HG03460 (cell line): ENCODE data around the gene RASGRP2.

Experiments used
- ATAC-seq: cut with Tn5 transposase; IDR thresholded peaks from one replicate; pipeline ENCODE4 v1.9.1; 2021; ENCODE audit not compliant: unreplicated experiment

Gene RASGRP2

GRCh38 chr11:64757549-64758329 lies 13.8 kb upstream of the RASGRP2 start:
- ATAC-seq: no peak

GRCh38 chr11:64755681-64756361 lies 11.9 kb upstream of the RASGRP2 start:
- no peak for ATAC-seq

GRCh38 chr11:64754919-64755662 lies 11.1 kb upstream of the RASGRP2 start:
- no peak for ATAC-seq

GRCh38 chr11:64754124-64754918 lies 10.4 kb upstream of the RASGRP2 start:
- no peak for ATAC-seq

- no peak for ATAC-seq
These were observed 9.6 kb upstream of the RASGRP2 start for GRCh38 chr11:64753380-64754123.

GRCh38 chr11:64753019-64753379 lies 9.1 kb upstream of the RASGRP2 start:
- no peak for ATAC-seq

- no peak for ATAC-seq
These were observed 8.4 kb upstream of the RASGRP2 start for GRCh38 chr11:64752175-64752970.

- no peak for ATAC-seq
These were observed 7.6 kb upstream of the RASGRP2 start for GRCh38 chr11:64751580-64751979.

- ATAC-seq: no peak
These were observed 7.2 kb upstream of the RASGRP2 start for GRCh38 chr11:64751136-64751535.

- no peak for ATAC-seq
These were observed 6.6 kb upstream of the RASGRP2 start for GRCh38 chr11:64750361-64751054.

- ATAC-seq: no peak
These were observed 4.2 kb upstream of the RASGRP2 start for GRCh38 chr11:64747961-64748665.

- no peak for ATAC-seq
These were observed 2.5 kb upstream of the RASGRP2 start for GRCh38 chr11:64746486-64746885.

- ATAC-seq: no peak
These were observed 1.8 kb upstream of the RASGRP2 start for GRCh38 chr11:64745521-64746328.

- ATAC-seq: no peak
These were observed 1.2 kb upstream of the RASGRP2 start for GRCh38 chr11:64745189-64745520.

GRCh38 chr11:64744544-64745188 lies 724 bp upstream of the RASGRP2 start:
- ATAC-seq: no peak

- no peak for ATAC-seq
These were observed 902 bp downstream of the RASGRP2 start for GRCh38 chr11:64742889-64743590.
